Bronchial epithelial cell (primary cell): ENCODE results near the gene ARHGAP15. TPM values are rescaled to one million over a fixed set of nuclear protein-coding genes. Genes with fewer than 3 reads are reported as not detected.

Source experiments
- DNase-seq: peaks from one replicate; pipeline ENCODE4 v3.0.0-alpha.2; 2010; ENCODE audit warnings: low read depth
- FAIRE-seq: peaks from 2 replicates; lab custom pipeline; 2011; peaks lifted over from hg19 to GRCh38; lab: Jason Lieb, UNC
- H3K27me3 ChIP-seq: 2 replicates; pipeline ENCODE4 v1.5.1; 2011; ENCODE audit warnings: low read length; ENCODE audit not compliant: control insufficient read depth, insufficient read depth
- H3K36me3 ChIP-seq: 2 replicates; pipeline ENCODE4 v1.5.1; 2011; ENCODE audit warnings: low read length; ENCODE audit not compliant: control insufficient read depth, insufficient read depth
- H3K4me3 ChIP-seq: 2 replicates; pipeline ENCODE4 v1.5.1; 2011; ENCODE audit warnings: mild to moderate bottlenecking, low read depth, low read length, control low read depth
- CTCF ChIP-seq: IDR thresholded peaks from 2 replicates; pipeline ENCODE4 v1.5.1; 2011; ENCODE audit warnings: mild to moderate bottlenecking, moderate library complexity, low read length, control low read depth, inconsistent platforms; ENCODE audit not compliant: insufficient read depth, severe bottlenecking
- total RNA-seq: library from RNA; depleted of rRNA; stranded (reverse); fragments of >200 nt; gene quantifications from 2 replicates; pipeline ENCODE4 v1.2.1, GENCODE V29; 2014

ARHGAP15 gene
- total RNA-seq, 1 donor from 2014 or later: not detected

- FAIRE-seq: no peak
- no peak for DNase-seq
- no peak for TF ChIP-seq CTCF
- no peaks in the 10 kb centered on the region for H3K36me3 ChIP-seq
- H3K27me3 ChIP-seq: peaks cover 1% of the 10 kb centered on the region
- H3K4me3 ChIP-seq: no peak overlapping the region
These were observed 395.6 kb downstream of the ARHGAP15 start for GRCh38 chr2:143524559-143525401.

- Histone ChIP-seq H3K27me3 (peaks cover 1% of the 10 kb centered on the region), H3K4me3 (no peak overlapping the region), H3K36me3 (no peaks in the 10 kb centered on the region)
- DNase-seq: no peak
- FAIRE-seq: no peak
- no peak for TF ChIP-seq CTCF
These were observed 396.2 kb downstream of the ARHGAP15 start for GRCh38 chr2:143525402-143525860.

GRCh38 chr2:143526498-143526897, 397.3 kb downstream of the ARHGAP15 start:
- DNase-seq (no peak), FAIRE-seq (no peak)
- no peak for TF ChIP-seq CTCF
- Histone ChIP-seq H3K27me3 (peaks cover 1% of the 10 kb centered on the region), H3K36me3 (no peaks in the 10 kb centered on the region), H3K4me3 (no peak overlapping the region)

- FAIRE-seq: no peak
- no peak for TF ChIP-seq CTCF
- H3K36me3 ChIP-seq: no peaks in the 10 kb centered on the region
- H3K27me3 ChIP-seq: peaks cover 1% of the 10 kb centered on the region
- H3K4me3 ChIP-seq: no peak overlapping the region
- no peak for DNase-seq
These were observed 398.8 kb downstream of the ARHGAP15 start for GRCh38 chr2:143528021-143528420.

GRCh38 chr2:143529118-143529720, 400.0 kb downstream of the ARHGAP15 start:
- TF ChIP-seq CTCF: no peak
- Histone ChIP-seq H3K36me3 (no peaks in the 10 kb centered on the region), H3K4me3 (no peak overlapping the region), H3K27me3 (no peaks in the 10 kb centered on the region)
- DNase-seq (no peak), FAIRE-seq (no peak)
